ENCODE data around the gene BLOC1S1. TPM values are rescaled to one million over a fixed set of nuclear protein-coding genes. Genes with fewer than 3 reads are reported as not detected.

Gene BLOC1S1
- 129 to 138 TPM (median 136 TPM) in 5 replicates for total RNA-seq (2022; extraction: Qiagen RNA extraction; ENCODE audit: low read depth)

DNA sequence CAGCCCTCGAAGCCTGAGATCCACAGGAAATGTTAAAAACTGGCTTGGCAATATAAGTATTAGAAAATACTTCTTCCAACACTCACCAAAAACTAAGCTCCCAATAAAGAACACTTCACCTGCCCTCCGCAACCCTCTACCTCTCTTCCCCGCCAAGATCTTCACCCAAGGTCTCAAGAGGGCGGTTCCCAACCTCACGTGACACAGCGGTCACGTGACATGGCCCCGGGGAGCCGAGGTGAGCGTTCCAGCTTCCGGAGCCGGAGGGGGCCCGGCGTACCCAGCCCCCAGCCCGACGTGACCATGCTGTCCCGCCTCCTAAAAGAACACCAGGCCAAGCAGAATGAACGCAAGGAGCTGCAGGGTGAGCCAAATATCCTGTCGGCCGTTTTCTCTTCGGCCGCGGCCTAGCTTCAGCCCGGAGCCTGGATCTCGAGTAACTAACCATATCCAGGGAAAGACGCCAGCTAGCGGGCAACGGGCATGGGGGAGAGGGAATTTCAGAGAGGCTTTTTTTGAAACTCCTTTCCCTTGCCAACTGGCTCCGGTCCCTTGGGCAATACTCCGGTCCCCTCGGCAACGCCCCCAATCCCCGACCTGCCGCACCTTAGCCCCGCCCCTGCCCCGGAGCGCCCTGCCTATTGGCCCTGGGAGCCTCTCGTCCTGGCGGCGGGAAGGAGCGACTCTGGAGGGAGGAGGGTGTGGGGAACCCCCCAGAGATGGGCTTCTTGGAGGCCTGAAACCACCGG is at the start of gene BLOC1S1:
Gene BLOC1S1, plus strand, starts transcription at position 214 of the 749 bp plus-strand sequence. Its CDS starts 6 bp downstream, at position 220.

DNA sequence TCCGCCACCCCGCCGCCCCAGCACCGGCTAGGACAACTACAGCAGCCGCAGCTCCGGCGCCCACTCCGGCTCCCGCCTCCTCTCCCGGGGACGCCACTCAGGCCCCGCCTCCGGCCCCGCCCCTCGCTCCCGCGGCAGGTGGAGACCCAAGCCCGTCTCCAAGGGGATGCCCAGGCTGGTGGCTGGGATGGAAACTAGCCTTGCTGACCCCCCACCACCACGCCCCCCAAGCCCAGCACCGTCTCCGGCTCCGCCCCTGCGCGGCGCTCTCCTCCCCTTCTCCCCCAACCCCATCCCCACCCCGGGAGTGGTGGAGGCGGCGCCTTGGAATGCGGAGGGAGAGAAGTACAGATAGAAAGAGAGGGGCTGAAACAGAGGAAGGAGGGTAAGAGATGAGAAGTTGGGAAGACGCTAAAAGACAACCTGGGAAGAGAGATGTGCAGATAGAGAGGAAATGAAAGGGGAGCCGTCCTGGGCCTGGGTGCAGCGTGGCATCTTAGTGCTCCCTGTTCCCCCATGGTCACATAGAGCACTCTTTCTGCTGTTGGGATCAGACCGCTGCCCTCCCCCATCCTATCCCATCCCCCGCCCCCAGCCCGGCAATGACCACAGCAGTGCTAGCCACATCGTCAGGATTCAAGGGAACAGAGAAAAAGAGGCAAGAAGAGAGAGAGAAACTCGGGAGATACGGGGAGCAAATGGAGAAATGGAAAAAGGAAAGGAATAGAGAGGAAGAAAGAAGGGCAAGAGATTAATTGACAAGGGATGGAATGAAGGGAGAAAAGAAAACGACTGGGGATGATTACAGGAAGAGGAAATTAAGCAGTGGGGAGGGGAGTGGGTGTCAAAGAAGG is 7.8 kb upstream of the BLOC1S1 start, which contains the start of gene ITGA7:
Gene ITGA7, minus strand, starts transcription at position 64 of the 854 bp plus-strand sequence. CDS start 222 bp downstream, outside the sequence.

DNA sequence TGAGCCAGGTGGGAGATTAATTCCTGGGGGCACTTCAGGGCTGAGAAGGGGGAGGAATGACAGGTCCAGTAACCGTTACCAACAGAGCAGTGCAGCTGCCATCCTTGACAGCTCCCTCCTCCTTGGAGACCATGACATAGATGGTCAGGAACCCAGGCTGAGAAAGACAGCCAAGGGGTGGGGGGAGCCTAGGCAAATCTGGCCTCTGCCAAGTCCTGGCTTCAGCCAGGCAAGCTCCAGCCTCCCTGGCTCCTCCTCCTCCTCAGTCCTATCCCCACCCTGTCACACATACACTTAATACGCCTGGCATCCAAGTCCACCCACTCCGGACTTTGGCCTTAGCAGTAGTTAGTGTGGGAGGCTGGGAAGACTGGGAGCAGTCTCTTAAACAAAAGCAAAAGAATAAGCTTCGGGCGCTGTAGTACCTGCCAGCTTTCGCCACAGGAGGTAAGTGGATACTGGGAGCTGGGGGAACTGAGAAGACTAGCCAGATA is 4.3 kb downstream of the BLOC1S1 start, which contains the start of gene RDH5:
Gene RDH5, plus strand, starts transcription at position 323 of the 494 bp plus-strand sequence. CDS start 792 bp downstream, outside the sequence.

DNA sequence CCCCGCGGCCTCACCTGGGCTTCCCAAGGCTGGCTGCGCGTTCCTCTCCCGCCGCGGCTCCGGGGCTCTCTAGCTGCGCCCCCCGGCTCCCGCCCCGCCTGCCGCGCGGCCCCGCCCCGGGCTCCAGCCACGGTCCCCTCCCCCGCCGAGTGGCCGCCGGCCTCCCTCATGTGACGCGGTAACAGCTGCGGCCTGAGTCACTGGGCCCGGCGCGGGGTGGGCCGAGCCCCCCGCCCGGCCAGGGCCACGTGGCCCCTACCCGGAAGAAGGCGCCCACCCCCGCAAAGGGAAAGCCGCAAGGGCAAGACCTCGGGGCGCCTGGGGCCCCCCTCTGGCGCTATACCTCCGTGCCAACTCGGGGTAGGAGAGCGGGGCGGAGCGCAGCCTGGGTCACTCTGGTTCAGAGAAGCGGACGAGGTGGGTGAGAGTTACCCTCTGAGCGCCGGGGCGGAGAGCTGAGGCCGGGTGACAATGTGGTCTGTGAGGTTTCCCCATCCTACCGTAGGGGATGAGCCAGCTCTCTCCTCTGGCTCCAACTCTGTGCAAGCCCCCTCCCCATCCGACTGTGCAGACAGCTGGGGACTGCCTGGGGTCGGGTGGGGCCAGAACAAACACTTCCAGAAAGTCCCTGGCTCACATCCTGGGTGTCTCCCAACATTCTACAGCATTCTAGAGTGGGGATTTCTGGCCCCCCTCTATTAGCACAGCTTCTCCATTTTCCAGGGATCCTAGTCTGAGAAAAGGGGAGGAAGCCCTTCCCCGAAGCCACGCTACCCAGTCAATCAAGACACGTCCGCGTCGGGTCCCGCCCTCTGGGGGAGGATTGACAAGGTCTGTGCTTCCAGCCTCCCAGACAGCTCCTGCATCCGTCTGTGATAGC is 13.3 kb downstream of the BLOC1S1 start, which contains the start of gene CD63:
Gene CD63, minus strand, starts transcription at position 71 of the 880 bp plus-strand sequence. CDS start 668 bp downstream, outside the sequence.

DNA sequence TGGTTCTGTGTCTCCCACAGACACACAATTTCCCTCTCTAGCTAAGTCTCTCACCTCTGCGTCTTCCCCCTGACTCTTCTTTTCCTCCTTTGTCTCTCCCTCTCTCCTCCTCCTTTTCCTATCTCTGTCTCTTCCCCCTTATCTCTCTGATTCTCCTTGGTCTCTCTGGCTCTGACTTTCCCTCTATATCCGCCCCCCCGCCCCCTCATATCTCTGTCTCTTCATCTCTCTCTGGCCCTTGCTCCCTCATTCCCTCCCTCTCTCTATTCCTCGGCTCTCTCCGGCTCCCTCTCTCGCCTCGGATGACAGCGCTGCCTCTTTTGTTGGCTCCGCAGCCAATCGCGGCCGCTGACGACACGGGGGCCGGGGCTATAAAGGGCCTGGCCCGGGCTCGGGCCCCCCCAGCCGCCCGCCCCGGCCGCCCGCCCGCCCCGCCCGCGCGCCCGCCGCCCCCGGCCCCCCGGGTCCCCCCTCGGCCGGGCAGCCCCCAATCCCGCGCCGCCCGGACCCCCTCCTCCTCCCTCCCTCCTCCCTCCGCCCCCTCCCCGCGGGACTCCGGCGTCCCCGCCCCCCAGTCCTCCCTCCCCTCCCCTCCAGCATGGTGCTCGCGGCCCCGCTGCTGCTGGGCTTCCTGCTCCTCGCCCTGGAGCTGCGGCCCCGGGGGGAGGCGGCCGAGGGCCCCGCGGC is 27.0 kb downstream of the BLOC1S1 start, which contains the start of gene GDF11:
Gene GDF11, plus strand, starts transcription at position 404 of the 687 bp plus-strand sequence. Its CDS starts 195 bp downstream, at position 599.

Other genes with a start within 250 kb of the BLOC1S1 start
- not detected in 5 replicates for gene OR6C70, start 245.9 kb upstream of the BLOC1S1 start, total RNA-seq (2022; extraction: Qiagen RNA extraction; ENCODE audit: low read depth)
- gene OR6C68, start 223.7 kb upstream of the BLOC1S1 start, total RNA-seq (2022; extraction: Qiagen RNA extraction; ENCODE audit: low read depth): not detected in 5 replicates
- not detected in 5 replicates for gene OR6C4, start 166.4 kb upstream of the BLOC1S1 start, total RNA-seq (2022; extraction: Qiagen RNA extraction; ENCODE audit: low read depth)
- gene OR2AP1, start 143.6 kb upstream of the BLOC1S1 start, total RNA-seq (2022; extraction: Qiagen RNA extraction; ENCODE audit: low read depth): not detected in 5 replicates
- not detected in 5 replicates for gene OR10P1, start 79.2 kb upstream of the BLOC1S1 start, total RNA-seq (2022; extraction: Qiagen RNA extraction; ENCODE audit: low read depth)
- gene ITGA7, start 8.1 kb upstream of the BLOC1S1 start, total RNA-seq (2022; extraction: Qiagen RNA extraction; ENCODE audit: low read depth): 1.1 to 1.4 TPM (median 1.2 TPM) in 5 replicates
- 2.3 to 3.2 TPM (median 2.5 TPM) in 5 replicates for gene RDH5, start 4.3 kb downstream of the BLOC1S1 start, total RNA-seq (2022; extraction: Qiagen RNA extraction; ENCODE audit: low read depth)
- gene CD63, start 13.0 kb downstream of the BLOC1S1 start, total RNA-seq (2022; extraction: Qiagen RNA extraction; ENCODE audit: low read depth): 649 to 733 TPM (median 670 TPM) in 5 replicates
- gene GDF11, start 27.1 kb downstream of the BLOC1S1 start, total RNA-seq (2022; extraction: Qiagen RNA extraction; ENCODE audit: low read depth): 3.9 to 5.7 TPM (median 4.5 TPM) in 5 replicates
- gene SARNP, start 101.7 kb downstream of the BLOC1S1 start, total RNA-seq (2022; extraction: Qiagen RNA extraction; ENCODE audit: low read depth): 85.0 to 131 TPM (median 93.2 TPM) in 5 replicates
- gene ORMDL2, start 102.0 kb downstream of the BLOC1S1 start, total RNA-seq (2022; extraction: Qiagen RNA extraction; ENCODE audit: low read depth): 78.2 to 99.4 TPM (median 92.8 TPM) in 5 replicates
- 20.9 to 26.5 TPM (median 24.3 TPM) in 5 replicates for gene DNAJC14, start 113.5 kb downstream of the BLOC1S1 start, total RNA-seq (2022; extraction: Qiagen RNA extraction; ENCODE audit: low read depth)
- gene MMP19, start 126.9 kb downstream of the BLOC1S1 start, total RNA-seq (2022; extraction: Qiagen RNA extraction; ENCODE audit: low read depth): 0.06 to 0.24 TPM (median 0.13 TPM) in 5 replicates
- gene PYM1, start 211.8 kb downstream of the BLOC1S1 start, total RNA-seq (2022; extraction: Qiagen RNA extraction; ENCODE audit: low read depth): 34.7 to 42.9 TPM (median 36.3 TPM) in 5 replicates
- gene DGKA, start 215.1 kb downstream of the BLOC1S1 start, total RNA-seq (2022; extraction: Qiagen RNA extraction; ENCODE audit: low read depth): 13.7 to 22.6 TPM (median 17.9 TPM) in 5 replicates
- gene PMEL, start 250.0 kb downstream of the BLOC1S1 start, total RNA-seq (2022; extraction: Qiagen RNA extraction; ENCODE audit: low read depth): 0.62 to 1.9 TPM (median 1.0 TPM) in 5 replicates

Data from A549 treated with DMSO at 1 μM for 4 hours (cell line).